ENCODE measurements around the gene SBF2. TPM values are rescaled to one million over a fixed set of nuclear protein-coding genes. Genes with fewer than 3 reads are reported as not detected.

Gene SBF2
- total RNA-seq, 1 experiment from 2014 or later = 30.2 TPM

GRCh38 chr11:10225553-10225952 lies 68.5 kb downstream of the SBF2 start:
- peaks cover 11 to 18% (median 15%) of the 10 kb centered on the region in 3 experiments for H3K36me3 Mint-ChIP-seq (ENCODE audit: insufficient read depth in 1 of 3, low read depth in 3 of 3)
- H3K56ac ChIP-seq (ENCODE audit: insufficient read length, low read depth, low read length) = no peak overlapping the region
- H4K8ac ChIP-seq (replicated peaks; ENCODE audit: insufficient read length, low read depth, low read length) = no peak overlapping the region
- no peaks in the 10 kb centered on the region for H3K27me3 ChIP-seq (ENCODE audit: insufficient read depth, low read length)
- no peak overlapping the region for H3K18ac ChIP-seq (ENCODE audit: insufficient read length, low read depth, low read length)
- H3K9ac ChIP-seq (ENCODE audit: extremely low read depth, insufficient read length, low read length) = no peak overlapping the region
- no peaks in the 10 kb centered on the region for H3K9me3 ChIP-seq (ENCODE audit: control insufficient read depth, low read depth, low read length)
- H2BK20ac ChIP-seq (ENCODE audit: low read depth, low read length, poor library complexity, severe bottlenecking) = no peak overlapping the region
- H3K27me3 Mint-ChIP-seq (ENCODE audit: low read depth) = no peaks in the 10 kb centered on the region; the same call in 1 of the 2 replicates
- H3K27ac ChIP-seq (ENCODE audit: insufficient read length, low read depth, low read length) = no peak overlapping the region
- H4K20me1 ChIP-seq (ENCODE audit: control insufficient read depth, insufficient read depth, insufficient read length) = no peaks in the 10 kb centered on the region
- no peaks in the 10 kb centered on the region for H3K23me2 ChIP-seq (ENCODE audit: insufficient read length, low read depth, low read length, poor library complexity, severe bottlenecking)
- peaks cover 0 to 2% of the 10 kb centered on the region in 2 experiments; a peak in 1 of 4 replicates for H3K4me1 Mint-ChIP-seq
- no peak overlapping the region for H2AK5ac ChIP-seq (ENCODE audit: insufficient read length, low read length)
- H2BK12ac ChIP-seq (ENCODE audit: insufficient read length, low read depth, low read length) = no peak overlapping the region
- no peak overlapping the region for H3K4me3 Mint-ChIP-seq
- H3K79me1 ChIP-seq (ENCODE audit: insufficient read depth, low read depth, low read length, poor library complexity, severe bottlenecking) = no peaks in the 10 kb centered on the region
- no peak overlapping the region for H4K5ac ChIP-seq (ENCODE audit: insufficient read length, low read depth, low read length)
- no peak overlapping the region for H3K27ac Mint-ChIP-seq
- H3K4ac ChIP-seq (ENCODE audit: low read depth, low read length) = no peak overlapping the region
- no peak overlapping the region for H2BK120ac ChIP-seq (ENCODE audit: low read depth, low read length, poor library complexity, severe bottlenecking)
- no peaks in the 10 kb centered on the region; the same call in 1 of the 2 replicates for H3K4me1 ChIP-seq (ENCODE audit: insufficient read depth, low read length)
- WGBS (ENCODE audit: extremely low coverage, insufficient read length, low lambda C conversion rate) = no CpG with 5 or more reads among the region's 2 CpGs
- no peaks in the 10 kb centered on the region; the same call in 1 of the 2 replicates for H3K79me2 ChIP-seq (ENCODE audit: insufficient read depth, low read length)
- H2BK15ac ChIP-seq (ENCODE audit: low read depth, low read length) = no peak overlapping the region
- TF ChIP-seq CTCF (conservative IDR thresholded peaks at IDR 0.05) = no peak
- no peak overlapping the region for H4K91ac ChIP-seq (ENCODE audit: insufficient read length, low read depth, low read length)
- no peak overlapping the region for H3K23ac ChIP-seq (ENCODE audit: insufficient read length, low read depth, low read length)
- H2BK5ac ChIP-seq (ENCODE audit: insufficient read length, low read length) = no peak overlapping the region
- H3K14ac ChIP-seq (ENCODE audit: insufficient read depth, low read length) = no peak overlapping the region
- no peak overlapping the region for H3T11ph ChIP-seq (ENCODE audit: low read length)
- H3K9me3 Mint-ChIP-seq = peaks cover 21 to 23% of the 10 kb centered on the region in 2 experiments
- no peak overlapping the region for H3K4me2 ChIP-seq (ENCODE audit: insufficient read depth, insufficient read length, low read length)
- no peak overlapping the region for H2AFZ ChIP-seq (ENCODE audit: low read length)
- DNase-seq = no peak

All from H9 (cell line).